Panc1 (cell line): ENCODE data around the gene ACYP2.

ENCODE experiments used
- CTCF ChIP-seq: fragments of 450-650 bp; IDR thresholded peaks from 2 replicates; pipeline ENCODE4 v1.5.1; 2017; ENCODE audit warnings: mild to moderate bottlenecking
- POLR2AphosphoS5 ChIP-seq: IDR thresholded peaks from 2 replicates; pipeline ENCODE4 v1.6.1; 2012; ENCODE audit warnings: mild to moderate bottlenecking, low read depth, low read length, moderate library complexity
- REST ChIP-seq, 2 experiments: IDR thresholded peaks; 2 replicates each; pipeline ENCODE4 v1.6.1; 2011 to 2012; ENCODE audit warnings: low read depth in 2 of 2, control low read depth in 1 of 2, low read length in 1 of 2, mild to moderate bottlenecking in 1 of 2, moderate library complexity in 1 of 2; ENCODE audit not compliant: insufficient read depth in 1 of 2
- SIN3A ChIP-seq: IDR thresholded peaks from 2 replicates; pipeline ENCODE4 v1.6.1; 2012; ENCODE audit warnings: low read depth, mild to moderate bottlenecking, low read length, moderate library complexity, borderline replicate concordance; ENCODE audit not compliant: insufficient read depth
- TCF7L2 ChIP-seq: IDR thresholded peaks from 2 replicates; pipeline ENCODE4 v1.6.1; 2011; ENCODE audit warnings: mild to moderate bottlenecking, low read depth, low read length, inconsistent platforms

GRCh38 chr2:54076586-54076985 is 38.8 kb upstream of the ACYP2 start:
- TF ChIP-seq CTCF = no peak
- TF ChIP-seq REST (IDR thresholded peaks at IDR 0.05; ENCODE audit: insufficient read depth in 1 of 2, low read depth in 2 of 2, low read length in 1 of 2) = no peak
- no peak for TF ChIP-seq SIN3A
- TF ChIP-seq POLR2AphosphoS5 = no peak
- TF ChIP-seq TCF7L2 = no peak
